B cell (primary cell): ENCODE data around the gene GLIS1. TPM values are rescaled to one million over a fixed set of nuclear protein-coding genes. Genes with fewer than 3 reads are reported as not detected.

Experiments
- ATAC-seq: fragments of 200-7000 bp; cut with Tn5 transposase; one replicate; pipeline ENCODE4 v1.10.0; 2021; ENCODE audit warnings: low read depth, mild to moderate bottlenecking, moderate number of reproducible peaks, moderate library complexity
- CTCF ChIA-PET: fragments of 350-600 bp; sonication (Branson Sonifier 250); formaldehyde crosslinking; loops from one replicate; lab custom pipeline; 2021; ENCODE audit warnings: antibody characterized with exemption, inconsistent platforms; lab: Charles Lee
- POLR2A ChIA-PET: fragments of 350-600 bp; sonication (Branson Sonifier 250); formaldehyde crosslinking; loops from one replicate; lab custom pipeline; 2021; ENCODE audit warnings: antibody characterized with exemption; lab: Charles Lee
- DNase-seq: peaks from one replicate; pipeline ENCODE4 v3.0.0; 2013
- H2AFZ ChIP-seq: 2 replicates; pipeline ENCODE4 v1.6.1; 2012; ENCODE audit warnings: mild to moderate bottlenecking, low read depth, low read length; ENCODE audit not compliant: insufficient read depth, poor library complexity, severe bottlenecking
- H3K27ac ChIP-seq, 2 donors: 1 replicate in 1 of 2; 2 replicates in 1 of 2; pipeline ENCODE4 v1.5.1; 2012 to 2013; ENCODE audit warnings: low read length in 2 of 2, mild to moderate bottlenecking in 2 of 2, moderate library complexity in 1 of 2
- H3K27me3 ChIP-seq, 4 experiments: fragments of 200-600 bp in 1 of 4; sonication (generic) in 1 of 4; replicated peaks in 1 of 4; 1 replicate in 2 of 4; 2 replicates in 2 of 4; pipeline versions ENCODE4 v1.6.1 to v1.7.0; 2013 to 2016; ENCODE audit warnings: low read length in 3 of 4, mild to moderate bottlenecking in 2 of 4, mixed read lengths in 1 of 4, moderate library complexity in 1 of 4; ENCODE audit not compliant: insufficient read depth in 4 of 4, control insufficient read depth in 3 of 4; ENCODE audit errors: control extremely low read depth in 1 of 4
- H3K36me3 ChIP-seq, 2 experiments: replicated peaks in 1 of 2; 1 replicate in 1 of 2; 2 replicates in 1 of 2; pipeline versions ENCODE4 v1.6.1 to v1.7.1; 2013; ENCODE audit warnings: low read length in 1 of 2; ENCODE audit not compliant: insufficient read depth in 2 of 2, control insufficient read depth in 1 of 2; ENCODE audit errors: control extremely low read depth in 1 of 2, extremely low read depth in 1 of 2
- H3K4me1 ChIP-seq, 2 donors: fragments of 200-600 bp in 1 of 2; sonication (generic) in 1 of 2; 1 replicate in 1 of 2; 2 replicates in 1 of 2; pipeline versions ENCODE4 v1.5.1 to v1.6.1; 2013 to 2017; ENCODE audit warnings: low read length in 2 of 2; ENCODE audit not compliant: control insufficient read depth in 2 of 2, insufficient read depth in 2 of 2
- H3K4me2 ChIP-seq: replicated peaks from 2 replicates; pipeline ENCODE3; 2012; ENCODE audit warnings: mild to moderate bottlenecking, low read depth, low read length; ENCODE audit not compliant: poor library complexity, severe bottlenecking
- H3K4me3 ChIP-seq, 5 experiments: fragments of 200-600 bp in 1 of 5; sonication (generic) in 1 of 5; 1 replicate in 3 of 5; 2 replicates in 2 of 5; pipeline versions ENCODE4 v1.5.1 to v1.7.0; 2011 to 2016; ENCODE audit warnings: low read length in 4 of 5, mild to moderate bottlenecking in 4 of 5, low read depth in 2 of 5, control low read depth in 1 of 5, moderate library complexity in 1 of 5; ENCODE audit not compliant: insufficient read depth in 1 of 5; ENCODE audit errors: control extremely low read depth in 1 of 5, extremely low read depth in 1 of 5
- H3K79me2 ChIP-seq: fragments of 200-600 bp; sonication (generic); one replicate; pipeline ENCODE4 v1.6.0; 2016; ENCODE audit warnings: low read length; ENCODE audit not compliant: control insufficient read depth, insufficient read depth
- H3K9ac ChIP-seq: fragments of 200-600 bp; sonication (generic); 2 replicates; pipeline ENCODE4 v1.6.1; 2017; ENCODE audit warnings: mild to moderate bottlenecking, low read length, moderate library complexity
- H3K9me3 ChIP-seq, 3 donors: one replicate each; pipeline versions ENCODE4 v1.6.1 to v1.7.1; 2013; ENCODE audit warnings: low read length in 2 of 3; ENCODE audit not compliant: control insufficient read depth in 2 of 3, insufficient read depth in 1 of 3; ENCODE audit errors: control extremely low read depth in 1 of 3
- H4K20me1 ChIP-seq: 2 replicates; pipeline ENCODE4 v1.6.0; 2012; ENCODE audit warnings: mild to moderate bottlenecking, low read length; ENCODE audit not compliant: insufficient read depth, control insufficient read depth, poor library complexity, severe bottlenecking
- H3K27ac Mint-ChIP-seq: one replicate; pipeline ENCODE4 v1.8.0; 2021; ENCODE audit warnings: mixed read lengths
- H3K27me3 Mint-ChIP-seq: one replicate; pipeline ENCODE4 v1.8.0; 2021; ENCODE audit warnings: mixed read lengths
- H3K4me1 Mint-ChIP-seq: one replicate; pipeline ENCODE4 v1.8.0; 2021; ENCODE audit warnings: mixed read lengths
- H3K4me3 Mint-ChIP-seq: one replicate; pipeline ENCODE4 v1.8.0; 2021; ENCODE audit warnings: mixed read lengths
- H3K9me3 Mint-ChIP-seq: one replicate; pipeline ENCODE4 v1.8.0; 2022; ENCODE audit warnings: mixed read lengths; ENCODE audit not compliant: insufficient read depth
- EZH2 ChIP-seq: IDR thresholded peaks from 2 replicates; pipeline ENCODE4 v1.6.1; 2012; ENCODE audit warnings: borderline replicate concordance, low read depth, mild to moderate bottlenecking, moderate library complexity, low read length; ENCODE audit not compliant: insufficient read depth, poor library complexity, severe bottlenecking
- WGBS: methylation state at CpG from one replicate; pipeline ENCODE4 v1.1.5; 2013; ENCODE audit warnings: missing lambda C conversion rate; ENCODE audit not compliant: insufficient coverage; 5-methylcytosine and 5-hydroxymethylcytosine counted together
- intact Hi-C: fragments of 100-400 bp; cut with micrococcal nuclease; formaldehyde crosslinking; loops from one replicate; pipeline ENCODE4 v1.10.0; 2022
- polyA plus RNA-seq: library from polyadenylated mRNA; depleted of rRNA; stranded (reverse); fragments of >200 nt; gene quantifications from 2 replicates; pipeline ENCODE4 v1.2.3, GENCODE V29; 2012
- total RNA-seq, 2 donors: library from RNA; stranded (reverse); fragments of 120-200 nt in 1 of 2; gene quantifications; 1 replicate in 1 of 2; 2 replicates in 1 of 2; pipeline versions ENCODE4 v1.2.3 to v1.2.4, GENCODE V29; 2013 to 2022
- TF ChIP-seq, protein P1 (sequence below): fragments of 200-600 bp; IDR thresholded peaks from one replicate; pipeline ENCODE4 v1.8.0; 2022; ENCODE audit warnings: antibody characterized with exemption, mild to moderate bottlenecking

GLIS1 gene
- total and polyA plus RNA-seq, 2 donors (not counting 1 experiment from before 2014, with no cell fraction given) = not detected

DNA sequence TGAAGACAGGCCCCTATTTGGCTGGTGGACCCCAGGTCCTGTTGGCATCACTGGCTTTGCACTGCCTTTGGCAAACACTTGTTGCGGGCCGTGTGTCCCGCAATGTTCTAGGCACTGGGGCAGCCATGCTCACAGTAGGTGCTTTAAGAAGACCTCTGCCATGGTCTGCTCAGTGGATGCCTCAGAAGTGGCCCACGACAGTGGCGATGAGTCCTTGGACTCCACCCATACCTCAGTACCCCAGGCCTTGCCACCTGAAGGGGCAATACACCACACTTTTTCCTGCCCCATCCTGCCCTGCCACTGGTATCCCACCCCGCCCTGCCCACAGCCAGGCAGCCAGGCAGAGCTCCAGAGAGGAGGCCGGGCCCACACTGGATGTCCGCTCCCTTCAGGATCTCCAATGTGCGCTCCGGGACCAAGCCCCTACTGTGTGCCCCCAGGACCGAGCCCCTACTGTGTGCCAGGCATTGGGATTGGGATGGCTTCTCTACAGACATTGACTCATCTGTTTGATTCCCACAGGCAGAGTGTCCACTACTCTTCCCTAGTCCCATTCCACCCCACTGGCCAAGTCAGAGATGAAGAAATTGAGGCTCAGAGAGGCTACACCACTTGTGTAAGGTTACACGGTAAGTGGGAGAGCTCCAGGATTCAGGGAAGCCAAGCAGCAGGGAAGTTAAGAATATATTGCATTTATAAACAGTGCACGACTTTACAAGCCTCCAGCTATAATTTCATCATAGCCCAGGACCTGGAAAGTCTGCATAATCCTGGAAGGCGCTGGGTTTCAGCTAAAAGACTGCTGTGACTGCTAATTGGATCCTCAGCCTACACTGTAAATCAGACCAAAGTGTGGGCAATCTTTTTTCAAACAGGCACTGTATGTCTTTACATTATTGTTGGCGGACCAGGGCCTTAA lies 178.1 kb downstream of the GLIS1 start:
- ChIA-PET CTCF (no interaction called here), POLR2A (no interaction called here)

More for the DNA sequence above, 178.1 kb downstream of the GLIS1 start:
- Mint-ChIP-seq H3K4me1 (no peaks in the 10 kb centered on the region), H3K27me3 (peaks cover 33% of the 10 kb centered on the region), H3K27ac (no peak overlapping the region), H3K4me3 (no peak overlapping the region), H3K9me3 (no peaks in the 10 kb centered on the region)
- ATAC-seq = no peak
- H3K4me2 ChIP-seq = no peak overlapping the region
- H3K4me1 ChIP-seq = no peaks in the 10 kb centered on the region
- no peaks in the 10 kb centered on the region for H3K36me3 ChIP-seq
- intact Hi-C loops = no loop called here
- DNase-seq = no peak
- H4K20me1 ChIP-seq = no peaks in the 10 kb centered on the region
- whole genome bisulfite sequencing = 89% methylated on average over 13 of the region's 15 CpGs
- no peak overlapping the region for H3K4me3 ChIP-seq
- no peaks in the 10 kb centered on the region for H3K79me2 ChIP-seq
- H2AFZ ChIP-seq = no peak overlapping the region
- H3K27me3 ChIP-seq = peaks cover 0 to 4% (median 3%) of the 10 kb centered on the region in 4 experiments
- TF ChIP-seq, protein P1, sequence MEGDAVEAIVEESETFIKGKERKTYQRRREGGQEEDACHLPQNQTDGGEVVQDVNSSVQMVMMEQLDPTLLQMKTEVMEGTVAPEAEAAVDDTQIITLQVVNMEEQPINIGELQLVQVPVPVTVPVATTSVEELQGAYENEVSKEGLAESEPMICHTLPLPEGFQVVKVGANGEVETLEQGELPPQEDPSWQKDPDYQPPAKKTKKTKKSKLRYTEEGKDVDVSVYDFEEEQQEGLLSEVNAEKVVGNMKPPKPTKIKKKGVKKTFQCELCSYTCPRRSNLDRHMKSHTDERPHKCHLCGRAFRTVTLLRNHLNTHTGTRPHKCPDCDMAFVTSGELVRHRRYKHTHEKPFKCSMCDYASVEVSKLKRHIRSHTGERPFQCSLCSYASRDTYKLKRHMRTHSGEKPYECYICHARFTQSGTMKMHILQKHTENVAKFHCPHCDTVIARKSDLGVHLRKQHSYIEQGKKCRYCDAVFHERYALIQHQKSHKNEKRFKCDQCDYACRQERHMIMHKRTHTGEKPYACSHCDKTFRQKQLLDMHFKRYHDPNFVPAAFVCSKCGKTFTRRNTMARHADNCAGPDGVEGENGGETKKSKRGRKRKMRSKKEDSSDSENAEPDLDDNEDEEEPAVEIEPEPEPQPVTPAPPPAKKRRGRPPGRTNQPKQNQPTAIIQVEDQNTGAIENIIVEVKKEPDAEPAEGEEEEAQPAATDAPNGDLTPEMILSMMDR = no peak
- no peak for TF ChIP-seq EZH2
- H3K9me3 ChIP-seq = peaks cover 0 to 2% (median 0%) of the 10 kb centered on the region in 3 donors
- H3K27ac ChIP-seq = no peak overlapping the region
- H3K9ac ChIP-seq = no peak overlapping the region
